Measurements from ENCODE around the gene DCP1B.

- TF ChIP-seq POLR2A (IDR thresholded peaks at IDR 0.05) (no peak), CTCF (IDR thresholded peaks at IDR 0.05 in 8 of 11, conservative IDR thresholded peaks at IDR 0.05 in 3 of 11) (no peak), POLR2AphosphoS5 (IDR thresholded peaks at IDR 0.05) (no peak)
These were observed 12.7 kb upstream of the DCP1B start for GRCh38 chr12:2016862-2017545.
